ENCODE data around the gene FAM111B.

- TF ChIP-seq CTCF (IDR thresholded peaks at IDR 0.05) (peak in 1 of 3 donors; percentile 17), POLR2A (IDR thresholded peaks at IDR 0.05) (no peak), EP300 (IDR thresholded peaks at IDR 0.05) (no peak)
Observed at GRCh38 chr11:59142530-59143507, 35.8 kb downstream of the FAM111B start, which contains the start of gene FAM111A.
